ACC112 (cell line): Measurements from ENCODE around the gene PLEKHA5.
A peak's percentile ranks its signal among the peaks of the same experiment; 100 is the strongest.
"Not testable (repeated sequence)": the region's sequence is repeated elsewhere in the genome, so short reads cannot be mapped to it uniquely, and the experiment has no call there.

Source experiments
- H2AFZ ChIP-seq: fragments of 200-600 bp; sonication (generic); one replicate; pipeline ENCODE4 v1.6.0; 2017; ENCODE audit warnings: antibody characterized with exemption, low read length; ENCODE audit not compliant: unreplicated experiment
- H3K27ac ChIP-seq: fragments of 200-600 bp; sonication (generic); 2 replicates; pipeline ENCODE4 v1.5.1; 2014; ENCODE audit warnings: low read depth, mild to moderate bottlenecking, antibody characterized with exemption, low read length, moderate library complexity
- H3K27me3 ChIP-seq: fragments of 200-600 bp; sonication (generic); 2 replicates; pipeline ENCODE4 v1.6.1; 2014; ENCODE audit warnings: mild to moderate bottlenecking, antibody characterized with exemption, low read length, moderate library complexity, mixed read lengths; ENCODE audit not compliant: insufficient read depth
- H3K36me3 ChIP-seq: fragments of 200-600 bp; sonication (generic); 2 replicates; pipeline ENCODE4 v1.6.1; 2016; ENCODE audit warnings: mild to moderate bottlenecking, antibody characterized with exemption, low read length, moderate library complexity, mixed read lengths; ENCODE audit not compliant: insufficient read depth
- H3K4me1 ChIP-seq: fragments of 200-600 bp; sonication (generic); one replicate; pipeline ENCODE4 v1.6.1; 2016; ENCODE audit warnings: low read length, mixed read lengths; ENCODE audit not compliant: insufficient read depth, unreplicated experiment, control insufficient read depth
- H3K4me3 ChIP-seq: fragments of 200-600 bp; sonication (generic); 2 replicates; pipeline ENCODE4 v1.5.1; 2014; ENCODE audit warnings: mild to moderate bottlenecking, low read depth, low read length
- H3K79me2 ChIP-seq: fragments of 200-600 bp; sonication (generic); one replicate; pipeline ENCODE4 v1.6.0; 2016; ENCODE audit warnings: low read length; ENCODE audit not compliant: control insufficient read depth, unreplicated experiment, insufficient read depth

Gene PLEKHA5

GRCh38 chr12:19369691-19370148 lies 240.2 kb downstream of the PLEKHA5 start:
- H3K4me1 ChIP-seq = no peaks in the 10 kb centered on the region
- no peaks in the 10 kb centered on the region for H3K27me3 ChIP-seq
- H3K4me3 ChIP-seq = no peak overlapping the region
- H2AFZ ChIP-seq = no peak overlapping the region
- H3K79me2 ChIP-seq = no peaks in the 10 kb centered on the region
- peak overlapping the region; percentile 60 for H3K27ac ChIP-seq
- H3K36me3 ChIP-seq = peaks cover 4% of the 10 kb centered on the region; the same call in 1 of the 2 replicates

DNA sequence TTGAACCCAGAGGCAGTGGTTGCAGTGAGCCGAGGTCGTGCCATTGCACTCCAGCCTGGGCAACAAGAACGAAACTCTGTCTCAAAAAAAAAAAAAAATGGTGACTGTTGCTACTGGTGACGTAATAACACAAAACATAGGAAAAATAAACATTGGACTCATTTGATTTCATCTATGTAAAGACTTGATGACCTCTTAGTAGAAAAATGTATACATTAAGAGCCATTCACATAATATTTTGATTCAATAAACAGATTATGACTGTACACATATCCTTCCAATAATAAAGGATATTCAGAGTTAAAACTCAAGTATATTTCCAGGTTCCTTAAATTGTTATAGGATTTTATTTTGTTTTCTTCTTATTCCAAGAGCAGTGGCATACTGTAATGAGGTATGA lies 244.1 kb downstream of the PLEKHA5 start:
- Histone ChIP-seq H3K79me2 (no peaks in the 10 kb centered on the region), H3K27me3 (no peaks in the 10 kb centered on the region), H3K36me3 (0 out of 2 replicates have a peak, but pooled peaks cover 4% of the 10 kb centered on the region), H3K4me1 (no peaks in the 10 kb centered on the region), H3K4me3 (no peak overlapping the region), H3K27ac (no peak overlapping the region), H2AFZ (no peak overlapping the region)

- H2AFZ ChIP-seq = no peak overlapping the region
Observed at GRCh38 chr12:19375888-19376287, 246.4 kb downstream of the PLEKHA5 start.

GRCh38 chr12:19376691-19377090 lies 247.2 kb downstream of the PLEKHA5 start:
- H3K79me2 ChIP-seq = no peaks in the 10 kb centered on the region
- H3K4me3 ChIP-seq = no peak overlapping the region
- peaks cover 4% of the 10 kb centered on the region for H3K4me1 ChIP-seq
- H3K36me3 ChIP-seq = 0 out of 2 replicates have a peak, but pooled peaks cover 4% of the 10 kb centered on the region
- no peak overlapping the region for H3K27ac ChIP-seq
- H2AFZ ChIP-seq = no peak overlapping the region
- H3K27me3 ChIP-seq = no peaks in the 10 kb centered on the region

More at GRCh38 chr12:19375888-19376287, 246.4 kb downstream of the PLEKHA5 start:
- no peaks in the 10 kb centered on the region for H3K27me3 ChIP-seq
- H3K79me2 ChIP-seq = no peaks in the 10 kb centered on the region
- no peak overlapping the region for H3K27ac ChIP-seq
- H3K36me3 ChIP-seq = 0 out of 2 replicates have a peak, but pooled peaks cover 4% of the 10 kb centered on the region
- H3K4me1 ChIP-seq = no peaks in the 10 kb centered on the region
- H3K4me3 ChIP-seq = no peak overlapping the region

GRCh38 chr12:19382111-19382526 lies 252.6 kb downstream of the PLEKHA5 start:
- no peaks in the 10 kb centered on the region for H3K27me3 ChIP-seq
- peak overlapping the region; percentile 34; the same call in 1 of the 2 replicates for H3K4me3 ChIP-seq
- peaks cover 13% of the 10 kb centered on the region for H3K4me1 ChIP-seq
- peak overlapping the region; percentile 62 for H3K27ac ChIP-seq
- H2AFZ ChIP-seq = peak overlapping the region; percentile 39
- H3K36me3 ChIP-seq = 0 out of 2 replicates have a peak, but pooled peaks cover 4% of the 10 kb centered on the region
- no peaks in the 10 kb centered on the region for H3K79me2 ChIP-seq

- no peaks in the 10 kb centered on the region for H3K27me3 ChIP-seq
- peak overlapping the region; percentile 62; the same call in 1 of the 2 replicates for H3K27ac ChIP-seq
- peaks cover 13% of the 10 kb centered on the region for H3K4me1 ChIP-seq
- H3K79me2 ChIP-seq = no peaks in the 10 kb centered on the region
- H2AFZ ChIP-seq = peak overlapping the region; percentile 39
- peak overlapping the region; percentile 34; the same call in 1 of the 2 replicates for H3K4me3 ChIP-seq
- H3K36me3 ChIP-seq = 0 out of 2 replicates have a peak, but pooled peaks cover 4% of the 10 kb centered on the region
Observed at GRCh38 chr12:19382563-19382962, 253.0 kb downstream of the PLEKHA5 start.

DNA sequence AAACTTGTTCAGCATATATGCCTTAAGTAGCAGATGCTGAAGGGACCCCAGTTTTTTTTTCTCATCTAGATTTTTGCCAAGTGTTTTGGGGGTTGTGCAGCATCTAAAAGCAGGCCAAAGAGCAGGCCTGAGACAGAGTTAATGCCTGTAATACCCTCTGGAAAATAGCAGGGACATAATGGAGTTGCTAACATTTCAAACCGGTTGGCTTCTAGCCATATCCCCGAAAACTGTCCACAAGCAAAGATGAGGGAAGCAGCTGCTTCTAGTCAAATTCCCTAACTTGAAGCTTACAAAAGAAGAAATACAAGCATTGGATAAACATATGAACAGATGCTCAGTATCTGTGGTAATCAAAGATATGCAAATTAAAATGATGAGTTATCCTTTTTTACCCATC lies 257.6 kb downstream of the PLEKHA5 start:
- Histone ChIP-seq H3K36me3 (no peaks in the 10 kb centered on the region), H2AFZ (no peak overlapping the region), H3K4me1 (peaks cover 6% of the 10 kb centered on the region), H3K4me3 (no peak overlapping the region), H3K79me2 (no peaks in the 10 kb centered on the region), H3K27ac (no peak overlapping the region), H3K27me3 (no peaks in the 10 kb centered on the region)

- Histone ChIP-seq H3K27ac (no peak overlapping the region), H3K4me3 (no peak overlapping the region)
Observed at GRCh38 chr12:19388131-19388549, 258.6 kb downstream of the PLEKHA5 start.

GRCh38 chr12:19390051-19390598 lies 260.6 kb downstream of the PLEKHA5 start:
- Histone ChIP-seq H3K27ac (no peak overlapping the region), H3K27me3 (no peaks in the 10 kb centered on the region), H3K4me1 (no peaks in the 10 kb centered on the region), H3K4me3 (no peak overlapping the region), H2AFZ (no peak overlapping the region), H3K36me3 (no peaks in the 10 kb centered on the region), H3K79me2 (no peaks in the 10 kb centered on the region)

More at GRCh38 chr12:19388131-19388549, 258.6 kb downstream of the PLEKHA5 start:
- no peaks in the 10 kb centered on the region for H3K79me2 ChIP-seq
- H3K36me3 ChIP-seq = no peaks in the 10 kb centered on the region
- no peaks in the 10 kb centered on the region for H3K4me1 ChIP-seq
- no peak overlapping the region for H2AFZ ChIP-seq
- no peaks in the 10 kb centered on the region for H3K27me3 ChIP-seq

DNA sequence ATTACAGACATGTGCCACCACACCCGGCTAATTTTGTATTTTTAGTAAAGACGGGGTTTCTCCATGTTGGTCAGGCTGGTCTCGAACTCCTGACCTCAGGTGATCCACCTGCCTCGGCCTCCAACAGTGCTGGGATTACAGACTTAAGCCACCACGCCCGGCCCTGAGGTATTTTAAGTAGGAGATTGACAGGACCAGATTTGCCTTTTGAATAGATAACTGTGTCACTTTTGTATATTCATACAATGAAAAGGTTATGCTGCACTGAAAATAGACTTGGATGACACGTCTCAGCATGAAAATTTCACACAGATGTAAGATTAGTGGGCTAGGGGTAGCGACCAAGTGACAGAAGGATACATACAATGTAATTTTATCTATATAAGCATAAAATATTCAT lies 263.1 kb downstream of the PLEKHA5 start:
- not testable (repeated sequence) for H2AFZ ChIP-seq, H3K79me2 ChIP-seq, H3K4me3 ChIP-seq, H3K27ac ChIP-seq, H3K4me1 ChIP-seq, H3K27me3 ChIP-seq, H3K36me3 ChIP-seq

GRCh38 chr12:19394385-19394784 lies 264.9 kb downstream of the PLEKHA5 start:
- H3K4me3 ChIP-seq = no peak overlapping the region
- H3K4me1 ChIP-seq = no peaks in the 10 kb centered on the region
- H3K27me3 ChIP-seq = no peaks in the 10 kb centered on the region
- H3K27ac ChIP-seq = no peak overlapping the region
- H3K36me3 ChIP-seq = no peaks in the 10 kb centered on the region
- no peaks in the 10 kb centered on the region for H3K79me2 ChIP-seq
- H2AFZ ChIP-seq = no peak overlapping the region
